Measurements from ENCODE around the gene NAV2.

Gene NAV2

DNA sequence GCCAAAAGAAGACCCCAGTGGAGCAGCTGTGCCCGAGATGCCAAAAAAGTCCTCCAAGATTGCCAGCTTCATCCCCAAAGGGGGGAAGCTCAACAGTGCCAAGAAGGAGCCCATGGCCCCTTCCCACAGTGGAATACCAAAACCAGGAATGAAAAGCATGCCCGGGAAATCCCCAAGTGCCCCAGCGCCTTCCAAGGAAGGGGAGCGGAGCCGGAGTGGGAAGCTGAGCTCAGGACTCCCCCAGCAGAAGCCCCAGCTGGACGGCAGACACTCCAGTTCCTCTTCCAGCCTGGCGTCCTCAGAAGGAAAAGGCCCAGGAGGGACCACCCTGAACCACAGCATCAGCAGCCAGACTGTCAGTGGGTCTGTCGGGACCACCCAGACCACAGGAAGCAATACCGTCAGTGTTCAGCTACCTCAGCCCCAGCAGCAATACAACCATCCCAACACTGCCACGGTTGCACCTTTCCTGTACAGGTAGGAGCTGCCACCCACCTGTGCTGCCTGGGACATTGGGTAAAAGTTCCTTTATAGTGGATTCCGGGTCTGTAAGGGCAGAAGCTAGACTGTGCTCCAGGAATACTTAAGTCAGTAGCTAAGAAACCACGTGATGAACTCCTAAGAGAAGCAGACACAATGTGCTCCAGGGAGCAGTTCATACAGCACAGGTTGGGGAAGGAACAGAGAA, 221.3 kb downstream of the NAV2 start:
- DNase-seq, result no peak

DNA sequence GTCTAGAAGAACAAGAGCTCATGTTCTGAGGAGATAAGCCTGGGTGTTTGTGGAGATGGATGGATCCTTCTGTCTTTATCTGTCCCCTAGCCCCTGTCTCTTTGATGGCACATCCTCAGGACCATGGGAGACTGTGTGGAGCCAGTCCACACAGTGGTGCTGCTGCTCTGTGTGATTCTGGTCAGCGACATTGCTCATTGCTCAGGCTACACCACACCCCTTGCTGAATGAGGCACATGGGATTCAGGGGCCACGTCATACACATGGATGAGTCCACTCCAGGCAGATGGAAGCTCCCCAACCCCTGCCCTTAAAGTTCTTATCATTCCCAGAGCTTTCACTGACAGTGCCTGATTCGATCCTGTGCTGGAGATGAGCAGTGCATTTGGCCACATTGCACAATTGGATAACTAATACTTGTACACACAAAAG, 222.2 kb downstream of the NAV2 start:
- DNase-seq, result no peak

DNA sequence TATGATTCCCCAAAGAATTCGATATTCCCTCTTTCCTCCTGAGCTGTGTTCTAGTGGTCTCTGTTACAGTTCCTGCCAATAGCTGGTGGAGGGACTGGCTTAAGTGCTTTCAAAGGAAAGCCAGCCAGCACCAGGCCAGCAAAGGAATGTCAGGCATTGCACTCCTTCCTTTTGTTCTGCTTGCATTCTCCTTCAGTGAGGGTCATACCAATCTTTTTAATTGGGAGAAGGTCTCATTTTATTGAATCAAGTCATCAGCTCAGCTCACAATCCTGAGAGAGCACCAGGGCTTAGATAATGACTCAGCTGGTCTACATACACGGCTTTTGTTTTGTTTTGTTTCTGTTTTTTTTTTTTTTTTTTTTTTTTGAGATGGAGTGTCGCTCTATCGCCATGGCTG, 222.9 kb downstream of the NAV2 start:
- DNase-seq, result no peak

DNA sequence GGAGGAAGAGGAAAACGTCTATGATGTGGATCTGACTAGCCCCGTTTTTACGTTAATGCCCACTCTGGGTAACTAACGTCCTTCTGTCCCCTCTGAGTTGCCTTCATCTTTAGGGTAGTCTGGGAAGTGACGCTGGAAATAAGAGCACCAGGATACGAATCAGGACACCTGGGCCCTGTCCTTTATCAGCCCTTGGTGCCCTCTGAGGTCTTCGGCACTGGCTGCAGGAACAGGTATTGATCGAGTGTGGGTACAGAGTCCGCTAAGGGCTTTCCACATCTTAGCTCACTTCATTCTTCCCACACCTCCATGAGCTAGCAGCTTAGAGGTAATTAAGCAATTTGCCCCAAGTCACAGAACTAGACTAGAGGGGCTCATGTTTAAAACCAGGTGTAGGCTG, 223.8 kb downstream of the NAV2 start:
- DNase-seq, result no peak

DNA sequence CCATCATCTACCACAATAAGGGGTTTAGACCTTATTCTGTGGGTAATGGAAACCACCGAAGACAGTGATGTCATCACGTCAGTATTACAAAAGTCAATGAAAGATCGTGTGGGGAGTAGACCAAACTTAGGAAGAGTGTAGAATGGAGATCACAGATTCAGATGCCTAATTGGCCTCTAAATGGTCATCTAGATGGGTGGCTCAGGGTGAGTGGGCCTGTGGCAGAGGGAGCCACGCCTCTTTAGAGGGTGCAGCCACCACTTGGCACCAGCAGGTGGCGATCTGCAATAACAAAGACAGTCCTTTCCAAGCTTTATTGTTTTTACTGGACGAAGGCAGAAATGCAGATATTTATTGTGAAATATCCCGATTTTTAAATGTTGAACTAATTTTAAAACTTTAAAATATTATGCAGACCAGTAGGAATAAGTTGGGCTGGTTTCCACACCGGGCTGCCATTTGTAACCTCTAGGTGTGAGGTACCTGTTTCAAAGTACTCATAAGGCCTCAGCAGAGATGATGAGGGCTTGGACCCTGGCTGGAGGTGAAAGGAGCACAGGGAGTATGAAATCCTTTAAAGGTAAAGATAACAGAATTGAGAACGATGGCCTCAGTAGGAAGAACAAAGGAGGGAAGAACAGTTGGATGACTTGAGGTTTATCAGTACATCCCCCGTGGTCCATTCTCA, 225.7 kb downstream of the NAV2 start:
- DNase-seq, result no peak

DNA sequence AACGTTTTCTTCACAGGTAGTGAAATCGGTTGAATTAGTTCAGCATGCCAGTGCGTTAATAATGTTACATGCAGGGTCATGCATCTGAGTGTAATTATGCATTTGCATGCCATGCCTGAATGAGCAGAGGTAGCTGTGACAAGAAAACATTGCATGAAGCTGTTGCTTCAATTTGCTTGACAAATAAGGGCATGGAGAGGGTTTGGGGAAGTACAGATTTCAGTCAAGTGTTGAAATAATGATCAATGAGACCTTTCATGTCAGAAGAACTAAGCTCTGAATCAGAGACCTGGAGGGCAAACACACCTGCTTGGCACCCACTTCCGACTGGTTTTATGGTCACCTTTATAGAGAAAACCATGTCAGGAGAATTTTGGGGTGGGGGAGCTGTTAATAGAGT, 226.2 kb downstream of the NAV2 start:
- no peak for DNase-seq

DNA sequence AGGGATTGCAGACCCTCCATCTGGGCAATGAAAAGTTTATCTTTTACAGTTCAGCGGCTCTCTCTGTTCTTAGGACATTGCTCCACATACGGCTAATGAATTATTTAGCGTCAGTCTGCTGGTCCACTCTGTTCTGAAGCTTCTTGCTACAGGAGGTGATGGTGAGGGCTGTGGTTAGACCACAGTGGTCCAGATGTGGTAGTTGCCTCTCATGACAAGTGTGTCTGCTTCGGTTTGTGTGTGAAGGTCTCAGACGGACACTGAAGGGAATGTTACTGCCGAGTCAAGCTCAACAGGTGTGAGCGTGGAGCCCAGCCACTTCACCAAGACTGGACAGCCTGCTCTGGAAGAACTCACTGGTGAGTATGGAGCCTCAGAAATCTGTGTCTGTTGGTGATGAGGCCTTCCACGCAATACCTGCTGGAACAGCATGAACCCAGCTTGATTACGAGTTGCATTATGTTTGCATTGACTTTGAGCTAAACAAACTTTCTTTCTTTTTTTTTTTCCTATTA, 226.8 kb downstream of the NAV2 start:
- no peak for DNase-seq

DNA sequence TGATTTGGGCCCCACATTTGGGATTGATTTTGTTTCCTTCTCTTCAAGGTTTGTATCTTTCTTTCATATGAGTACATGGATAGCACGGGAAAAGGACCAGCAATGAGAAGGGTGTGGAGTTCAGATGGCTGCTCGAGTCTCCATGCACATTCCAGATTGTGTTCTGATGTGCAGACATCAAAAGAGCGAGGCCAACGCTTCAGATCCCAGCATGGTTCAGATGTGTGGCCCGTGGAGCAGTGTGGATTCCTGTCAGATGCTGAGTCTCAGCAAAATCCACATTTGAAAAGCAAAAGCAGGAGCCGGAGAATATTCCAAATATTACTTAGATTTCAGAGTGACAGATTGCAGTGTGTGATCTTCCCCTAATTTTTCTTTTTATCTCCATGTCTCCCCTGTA, 228.2 kb downstream of the NAV2 start:
- DNase-seq, result no peak

DNA sequence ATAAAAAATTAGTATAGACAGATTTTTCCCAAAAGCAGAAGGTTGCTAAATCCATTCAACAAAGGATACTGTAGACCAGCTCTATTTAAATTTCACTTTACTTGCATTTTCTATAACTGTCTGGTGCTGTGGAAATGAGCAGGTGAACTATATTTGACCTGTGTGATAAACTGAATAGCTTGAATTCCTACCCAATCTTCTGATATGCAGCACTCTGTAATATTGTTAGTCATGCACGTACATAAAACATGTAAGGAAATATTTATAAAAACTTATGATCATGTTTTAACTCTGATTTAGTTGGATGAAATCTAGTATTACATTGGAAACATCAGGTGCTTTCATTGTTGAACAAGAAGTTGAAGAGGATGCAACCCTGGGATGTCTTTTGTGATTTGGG, 234.0 kb downstream of the NAV2 start:
- DNase-seq, result no peak

DNA sequence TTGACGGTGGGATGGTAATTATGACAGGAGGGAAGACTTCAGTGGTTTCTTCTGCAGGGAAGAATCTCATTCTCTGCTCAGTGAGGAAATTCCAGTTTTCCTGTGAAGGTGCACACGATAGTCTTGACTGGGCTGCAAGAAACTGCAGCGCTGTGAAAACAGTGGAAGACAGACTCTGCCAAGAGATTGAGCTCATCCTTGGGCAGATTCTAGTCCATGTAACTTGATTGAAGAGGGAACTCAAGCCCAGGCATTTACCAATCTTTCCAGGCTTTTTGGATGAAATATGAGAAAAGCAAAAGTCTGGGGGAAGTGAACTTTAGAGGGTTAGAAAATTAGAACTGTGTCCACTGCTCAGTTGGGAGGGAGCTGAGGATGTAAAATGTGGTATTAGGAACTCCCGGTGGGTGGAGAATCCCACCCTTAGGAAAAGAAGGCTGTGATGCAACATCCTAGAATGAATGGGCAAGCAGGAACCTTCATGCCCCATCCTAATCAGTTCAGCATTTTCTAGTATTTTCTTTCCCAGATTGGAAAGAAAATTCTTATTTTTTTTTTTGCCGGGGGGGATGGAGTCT, 235.0 kb downstream of the NAV2 start:
- DNase-seq, result no peak

DNA sequence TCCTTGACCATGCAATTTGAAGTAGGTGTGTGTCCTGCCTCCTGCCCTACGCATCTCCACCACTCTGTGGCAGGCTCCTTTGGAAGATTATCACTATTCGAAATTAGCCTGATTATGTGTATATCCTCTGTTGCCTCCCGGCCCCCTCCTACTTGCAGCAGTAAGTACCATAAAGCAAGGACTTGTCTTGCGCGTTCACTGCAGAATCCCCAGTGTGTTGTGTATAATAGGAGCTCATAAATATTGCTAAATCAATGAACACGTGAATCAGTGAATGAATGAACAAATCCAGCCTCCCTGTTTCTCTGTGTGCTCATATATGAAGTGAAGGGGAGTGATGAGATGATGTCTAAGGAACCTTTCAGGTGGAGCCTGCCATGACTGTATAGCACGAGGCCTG, 237.0 kb downstream of the NAV2 start:
- DNase-seq, result no peak

DNA sequence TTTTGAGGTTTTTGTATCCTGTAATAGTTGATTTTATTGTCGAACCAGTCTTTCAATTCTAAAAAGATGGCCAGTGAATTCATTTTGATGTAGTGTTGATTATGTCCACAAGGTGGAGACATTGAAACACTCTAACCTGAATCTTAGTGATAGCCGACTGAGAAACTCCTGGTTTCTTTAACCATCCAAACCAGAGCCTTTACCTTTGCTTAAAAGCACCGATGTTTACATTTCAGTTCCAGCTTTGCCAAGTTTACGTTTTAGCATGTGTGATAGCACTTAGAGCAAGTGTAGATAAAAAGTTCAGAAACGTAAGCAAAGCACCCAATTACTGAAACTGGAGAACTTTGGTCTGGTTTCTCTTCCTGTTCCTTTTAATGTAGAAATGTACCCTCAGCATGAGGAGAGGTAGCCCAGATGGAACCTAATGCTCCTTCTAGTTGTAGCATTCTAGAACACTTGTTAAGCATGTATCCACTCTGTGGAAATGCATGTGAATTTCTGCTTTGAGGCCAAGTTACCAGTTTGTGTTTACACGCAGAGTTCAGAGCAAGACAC, 239.0 kb downstream of the NAV2 start:
- DNase-seq, result peak in 2 of 6 experiments; percentile 14 to 28

DNA sequence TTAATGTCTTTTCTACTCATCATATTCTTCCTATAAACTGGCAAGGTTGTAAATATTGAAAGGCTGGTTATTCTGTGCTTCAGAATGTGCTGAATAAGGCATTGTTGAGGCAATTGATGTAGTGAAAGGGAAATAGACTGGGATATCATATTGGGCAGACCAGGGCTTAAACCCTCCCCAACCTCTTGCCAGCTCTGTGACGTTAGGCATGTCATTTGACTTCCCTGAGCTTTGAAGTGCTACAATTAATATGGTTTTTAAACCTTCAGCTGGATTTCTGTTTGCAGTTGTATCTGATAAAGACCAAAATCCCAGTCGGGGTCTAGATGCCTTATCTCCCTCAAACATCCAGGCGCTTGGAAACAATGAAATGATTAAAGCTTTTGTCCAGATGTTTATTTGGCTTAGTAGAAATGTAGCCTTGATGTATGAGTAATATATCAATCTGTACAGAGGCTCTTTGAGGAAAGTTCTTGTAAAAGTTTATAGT, 239.5 kb downstream of the NAV2 start:
- DNase-seq, result no peak

DNA sequence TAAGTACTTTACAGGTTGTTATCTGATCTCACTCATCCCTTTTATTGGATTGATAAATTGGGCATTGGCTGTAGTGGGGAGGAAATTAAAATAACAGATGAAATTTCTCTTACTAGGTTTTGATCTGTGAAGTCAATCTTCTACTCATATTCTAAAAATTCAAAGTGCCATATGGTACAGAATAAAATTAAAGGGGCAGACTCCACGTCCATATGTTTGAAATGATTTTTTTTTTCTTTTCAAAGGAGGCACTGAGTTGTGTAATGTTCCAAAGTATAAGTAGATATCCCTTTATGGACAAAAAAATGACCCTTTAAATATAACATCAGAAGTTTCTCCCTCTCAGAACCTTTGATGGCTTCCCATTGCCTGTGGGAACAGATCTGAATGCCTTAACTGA, 240.3 kb downstream of the NAV2 start:
- no peak for DNase-seq

DNA sequence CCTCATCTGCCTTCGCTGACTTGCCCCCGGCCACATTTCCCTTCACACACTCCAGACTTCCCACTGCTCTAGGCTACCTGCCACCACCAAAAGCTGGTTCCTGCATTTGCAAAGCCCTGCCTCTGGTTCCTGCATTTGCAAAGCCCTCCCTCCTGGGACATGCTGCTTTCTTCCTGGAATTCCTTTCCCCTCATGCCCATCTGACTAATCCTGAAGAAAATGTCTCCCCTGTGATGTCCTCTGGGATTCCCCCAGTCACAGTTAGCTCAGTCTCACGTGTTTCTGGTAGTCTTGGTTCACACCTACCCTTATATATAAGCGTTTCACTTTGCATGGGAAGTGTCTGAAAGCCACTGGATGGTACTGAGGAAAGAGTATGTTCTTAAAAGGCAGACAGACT, 240.7 kb downstream of the NAV2 start:
- DNase-seq, result no peak

DNA sequence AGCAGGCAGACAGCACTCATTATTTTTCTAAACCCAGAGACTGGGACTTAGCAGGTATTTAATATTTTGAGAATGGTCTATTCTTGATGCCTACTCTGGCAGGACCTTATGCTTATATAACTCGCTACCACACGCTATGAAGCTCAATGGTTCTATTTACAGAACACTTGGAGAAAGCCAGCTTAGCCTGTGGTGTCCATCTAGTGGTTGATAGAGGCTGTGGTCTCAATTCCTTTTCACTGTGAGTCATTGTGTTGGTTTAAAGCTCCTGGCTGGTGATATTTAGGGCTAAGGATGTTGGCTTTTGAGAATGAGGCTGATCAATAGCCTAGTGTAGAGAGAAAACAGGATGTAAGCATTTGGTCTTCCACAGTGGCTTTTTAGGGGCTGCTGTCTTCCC, 241.3 kb downstream of the NAV2 start:
- no peak for DNase-seq

DNA sequence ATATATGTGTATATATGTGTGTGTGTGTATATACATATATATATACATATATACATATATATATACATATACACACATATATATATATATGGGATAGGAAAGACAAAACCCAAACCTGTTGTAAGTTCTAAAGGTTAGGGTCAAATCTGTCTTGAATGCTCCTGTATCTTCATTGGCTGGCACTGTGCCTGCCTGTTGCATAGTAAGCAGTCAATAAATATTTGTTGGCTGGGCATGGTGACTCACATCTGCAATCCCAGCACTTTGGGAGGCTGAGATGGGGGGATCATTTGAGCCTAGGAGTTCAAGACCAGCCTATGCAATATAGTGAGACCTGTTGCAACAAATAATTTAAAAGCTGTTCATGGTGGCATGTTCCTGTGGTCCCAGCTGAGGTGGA, 242.3 kb downstream of the NAV2 start:
- DNase-seq, result no peak

DNA sequence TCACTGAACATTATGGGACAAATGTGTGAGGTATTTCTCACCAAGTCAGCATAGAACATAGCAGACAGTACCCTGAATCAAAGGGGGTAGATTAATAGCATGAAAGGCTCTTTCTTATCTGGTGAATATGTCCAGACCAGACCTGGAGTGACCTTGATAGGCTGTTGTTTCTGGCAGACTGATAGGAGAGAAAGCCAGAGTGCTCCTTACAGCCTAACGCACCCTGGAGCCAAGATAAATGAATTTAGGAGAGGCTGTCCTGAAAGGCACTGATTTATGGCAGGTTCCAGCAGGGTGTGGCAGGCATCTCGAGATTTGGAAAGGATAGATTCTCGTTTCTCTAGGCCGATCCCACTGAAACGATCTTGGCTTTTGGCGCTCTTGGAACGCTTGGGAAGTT, 243.0 kb downstream of the NAV2 start:
- no peak for DNase-seq

DNA sequence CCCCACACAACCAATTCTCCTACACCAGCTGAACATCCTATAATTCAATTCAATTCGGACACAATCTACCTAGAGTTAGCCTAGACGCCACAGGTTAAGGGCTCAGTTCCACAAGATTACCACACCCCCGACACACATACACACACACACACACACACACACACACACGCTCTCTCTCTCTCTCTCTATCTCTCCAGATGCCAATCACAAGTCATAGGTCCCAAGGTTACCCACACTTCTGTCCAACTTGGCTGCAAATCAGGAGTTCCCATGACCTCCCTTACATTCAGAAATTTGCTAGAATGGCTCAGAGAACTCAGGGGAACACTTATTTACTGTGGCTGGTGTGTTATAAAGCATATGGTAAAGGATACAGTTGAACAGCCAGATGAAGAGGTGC, 243.6 kb downstream of the NAV2 start:
- DNase-seq, result no peak

DNA sequence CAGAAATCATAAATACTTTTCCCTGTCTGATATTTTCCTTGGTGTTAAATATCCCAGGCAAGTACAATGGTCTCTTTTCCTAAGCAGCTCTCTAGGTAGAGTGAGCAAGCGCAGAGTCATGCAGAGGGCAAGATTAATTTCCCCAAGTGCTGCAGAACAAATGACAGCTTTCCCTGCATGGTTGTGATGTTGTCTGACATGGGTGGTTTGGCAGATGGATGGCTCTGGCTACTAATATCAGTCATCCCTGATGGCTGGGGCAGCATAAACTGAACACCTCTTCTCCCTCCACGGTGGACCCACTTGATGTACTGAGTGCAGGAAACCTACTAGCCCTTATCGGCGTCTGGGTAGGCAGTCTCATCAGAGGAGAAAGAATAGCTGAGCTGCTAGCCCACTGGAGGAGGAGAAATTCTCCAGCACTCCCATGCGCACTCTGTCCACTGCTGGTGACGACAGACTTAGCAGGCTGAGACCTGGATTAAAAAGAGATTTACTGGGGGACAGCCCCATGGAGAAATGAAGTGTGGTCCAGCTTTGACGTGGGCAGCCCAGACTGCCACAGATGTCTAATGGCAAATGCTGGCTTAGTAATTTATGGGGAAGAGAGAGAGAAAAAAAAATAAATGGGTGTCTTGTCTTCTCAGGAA, 244.8 kb downstream of the NAV2 start:
- DNase-seq, result no peak

DNA sequence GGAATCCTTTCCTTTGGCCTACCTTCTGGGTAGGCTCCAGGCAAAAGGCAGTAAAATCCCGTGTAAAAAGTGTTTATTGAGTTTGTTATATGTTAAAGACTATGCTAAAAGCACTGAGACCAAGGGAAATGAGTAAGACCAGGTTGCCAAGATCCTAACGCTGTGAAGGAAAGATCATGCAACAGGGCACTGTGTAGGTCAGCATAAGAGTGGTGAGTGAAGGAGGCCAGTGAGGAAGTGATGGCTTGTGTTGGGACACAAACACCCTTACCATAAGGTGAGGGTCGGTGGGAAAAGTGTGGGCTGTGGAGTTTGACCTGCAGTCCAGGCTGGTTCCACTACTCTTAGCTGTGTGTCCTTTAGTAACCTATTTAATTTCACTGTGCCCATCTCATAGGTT, 245.6 kb downstream of the NAV2 start:
- no peak for DNase-seq

DNA sequence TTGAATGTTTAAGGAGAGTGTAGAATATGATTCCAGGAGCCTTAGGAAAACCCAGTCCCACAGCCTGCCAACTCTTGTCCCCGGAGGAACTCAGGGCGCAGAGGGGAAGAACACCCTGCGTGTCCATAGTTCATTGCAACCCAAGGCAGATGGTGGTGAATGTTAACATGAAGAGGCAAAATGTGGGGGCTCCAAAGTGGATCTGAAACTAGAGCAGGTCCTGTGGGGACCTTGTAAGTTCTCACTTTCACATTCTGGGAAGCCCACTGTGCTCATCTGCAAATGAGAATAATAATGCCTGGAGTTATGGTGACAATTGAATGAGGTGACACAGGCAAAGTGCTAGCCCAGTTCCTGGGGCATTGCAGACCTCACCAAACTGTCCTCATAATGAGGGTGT, 246.6 kb downstream of the NAV2 start:
- no peak for DNase-seq

DNA sequence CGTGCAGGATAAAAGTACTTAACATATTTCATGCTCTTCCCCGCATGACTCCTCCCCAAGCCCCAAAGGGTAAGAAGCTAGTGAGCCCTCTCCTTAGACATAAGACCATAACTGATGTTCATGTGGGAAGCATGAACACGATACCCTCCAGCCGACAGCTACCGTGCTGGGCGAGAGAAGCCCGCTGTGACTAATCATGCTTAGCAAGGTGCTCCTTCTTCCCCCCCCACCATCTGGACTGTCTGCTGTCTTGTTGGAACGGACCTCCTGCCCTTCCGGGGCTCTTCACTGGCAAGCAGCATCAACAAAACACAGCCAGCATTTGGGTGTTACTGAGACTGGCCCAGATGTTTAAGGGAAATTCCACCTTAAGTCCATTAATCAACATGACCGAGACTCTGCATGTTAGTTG, 247.0 kb downstream of the NAV2 start:
- DNase-seq, result no peak

All from stimulated activated naive CD4-positive, alpha-beta T cell (primary cell).